GM19452 (cell line): Measurements from ENCODE around the gene KCNAB1.
A peak's percentile ranks its signal among the peaks of the same experiment; 100 is the strongest.

Source experiments
- ATAC-seq: cut with Tn5 transposase; IDR thresholded peaks from one replicate; pipeline ENCODE4 v1.9.1; 2021; ENCODE audit not compliant: unreplicated experiment

KCNAB1 gene

GRCh38 chr3:156305672-156306071, 185.3 kb downstream of the KCNAB1 start:
- ATAC-seq: no peak

- ATAC-seq: no peak
These were observed 187.3 kb downstream of the KCNAB1 start for GRCh38 chr3:156307704-156308103.

GRCh38 chr3:156311431-156311830, 191.1 kb downstream of the KCNAB1 start:
- no peak for ATAC-seq

- no peak for ATAC-seq
These were observed 191.6 kb downstream of the KCNAB1 start for GRCh38 chr3:156311930-156312329.

- no peak for ATAC-seq
These were observed 195.7 kb downstream of the KCNAB1 start for GRCh38 chr3:156316076-156316475.

- ATAC-seq: no peak
These were observed 197.2 kb downstream of the KCNAB1 start for GRCh38 chr3:156317462-156318074.

- ATAC-seq: no peak
These were observed 201.6 kb downstream of the KCNAB1 start for GRCh38 chr3:156321945-156322344.

- no peak for ATAC-seq
These were observed 203.1 kb downstream of the KCNAB1 start for GRCh38 chr3:156323466-156323865.

GRCh38 chr3:156330415-156330814, 210.0 kb downstream of the KCNAB1 start:
- no peak for ATAC-seq

- no peak for ATAC-seq
These were observed 211.9 kb downstream of the KCNAB1 start for GRCh38 chr3:156332304-156332703.

GRCh38 chr3:156334841-156335545, 214.6 kb downstream of the KCNAB1 start:
- ATAC-seq: no peak

GRCh38 chr3:156339491-156339890, 219.1 kb downstream of the KCNAB1 start:
- no peak for ATAC-seq

GRCh38 chr3:156341332-156341731, 221.0 kb downstream of the KCNAB1 start:
- no peak for ATAC-seq

GRCh38 chr3:156341831-156342416, 221.5 kb downstream of the KCNAB1 start:
- peak; percentile 99 for ATAC-seq

- ATAC-seq: no peak
These were observed 223.8 kb downstream of the KCNAB1 start for GRCh38 chr3:156344215-156344614.

GRCh38 chr3:156349111-156349510, 228.7 kb downstream of the KCNAB1 start:
- ATAC-seq: no peak

GRCh38 chr3:156349978-156350377, 229.6 kb downstream of the KCNAB1 start:
- ATAC-seq: no peak

- no peak for ATAC-seq
These were observed 230.4 kb downstream of the KCNAB1 start for GRCh38 chr3:156350781-156351180.

GRCh38 chr3:156351783-156352182, 231.4 kb downstream of the KCNAB1 start:
- no peak for ATAC-seq

GRCh38 chr3:156352728-156353127, 232.3 kb downstream of the KCNAB1 start:
- ATAC-seq: no peak

- no peak for ATAC-seq
These were observed 233.2 kb downstream of the KCNAB1 start for GRCh38 chr3:156353563-156353962.
